Measurements from ENCODE around the gene CELF6.

CELF6 gene

DNA sequence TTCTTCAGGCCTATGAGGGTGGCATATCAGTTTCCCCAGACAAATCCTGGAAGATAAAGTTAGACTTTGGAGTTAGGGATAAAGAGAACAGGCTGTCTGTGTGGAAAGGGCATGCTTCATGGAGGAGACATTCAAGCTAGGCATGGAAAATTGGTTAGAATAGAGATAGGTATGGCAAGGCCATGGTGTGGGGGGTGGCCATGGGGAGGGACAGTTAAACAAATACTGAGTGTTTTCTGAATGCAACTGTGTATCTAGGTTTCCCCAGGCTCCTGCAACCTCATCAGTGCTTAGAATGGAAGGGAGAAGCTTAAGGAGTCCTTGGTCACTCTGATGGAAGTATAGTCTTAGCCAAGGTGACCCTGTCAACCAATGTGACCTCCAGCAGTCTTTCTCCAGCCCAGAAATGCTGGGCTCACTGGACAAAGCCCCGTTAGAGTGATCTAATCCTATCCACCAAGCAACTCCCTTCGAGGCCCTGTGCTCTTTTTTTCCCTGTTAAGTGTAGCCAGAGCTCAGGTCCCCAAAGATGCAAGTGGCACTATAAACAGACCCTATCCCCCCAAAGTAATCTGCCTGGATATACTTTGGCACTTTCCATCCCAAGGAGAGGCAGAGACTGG lies 83.5 kb downstream of the CELF6 start:
- H3K4me3 ChIP-seq (ENCODE audit: low read depth in 1 of 2, low read length in 2 of 2) = no peak overlapping the region
- peaks cover 12% of the 10 kb centered on the region for H3K36me3 ChIP-seq (ENCODE audit: insufficient read depth, low read length)
- peaks cover 15% of the 10 kb centered on the region for H3K4me1 ChIP-seq (ENCODE audit: insufficient read depth, low read length)
- no peak overlapping the region for H3K9ac ChIP-seq (ENCODE audit: low read length)
- H3K27ac ChIP-seq (ENCODE audit: low read depth, low read length) = no peak overlapping the region
- no peaks in the 10 kb centered on the region for H3K27me3 ChIP-seq (ENCODE audit: control insufficient read depth in 1 of 2, insufficient read depth in 2 of 2, low read length in 2 of 2)
- no peaks in the 10 kb centered on the region for H3K9me3 ChIP-seq (ENCODE audit: low read length)

DNA sequence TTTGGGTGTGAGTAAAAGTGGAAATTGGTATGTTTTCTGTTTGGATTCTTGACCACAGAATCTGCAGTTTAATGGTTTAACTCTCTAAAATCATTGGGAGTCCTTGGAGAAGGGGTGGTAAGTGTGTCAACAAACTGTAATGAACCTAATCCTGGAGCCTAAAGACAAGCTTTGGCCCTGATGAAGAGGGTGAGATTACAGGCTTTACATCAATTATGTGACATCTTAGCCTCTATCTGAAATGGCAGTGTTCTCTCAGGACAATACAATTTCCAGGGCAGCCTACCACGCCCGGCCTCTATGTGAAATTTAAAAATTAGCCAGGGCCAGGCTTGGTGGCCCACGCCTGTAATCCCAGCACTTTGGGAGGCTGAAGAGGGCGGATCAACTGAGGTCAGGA lies 84.7 kb downstream of the CELF6 start:
- peaks cover 15% of the 10 kb centered on the region for H3K4me1 ChIP-seq (ENCODE audit: insufficient read depth, low read length)
- H3K9ac ChIP-seq (ENCODE audit: low read length) = no peak overlapping the region
- no peak overlapping the region for H3K27ac ChIP-seq (ENCODE audit: low read depth, low read length)
- H3K36me3 ChIP-seq (ENCODE audit: insufficient read depth, low read length) = peaks cover under 1% of the 10 kb centered on the region
- no peaks in the 10 kb centered on the region for H3K27me3 ChIP-seq (ENCODE audit: control insufficient read depth in 1 of 2, insufficient read depth in 2 of 2, low read length in 2 of 2)
- no peaks in the 10 kb centered on the region for H3K9me3 ChIP-seq (ENCODE audit: low read length)
- H3K4me3 ChIP-seq (ENCODE audit: low read depth in 1 of 2, low read length in 2 of 2) = no peak overlapping the region
